ENCODE data around the gene FAM8A1.

FAM8A1 gene

GRCh38 chr6:17629824-17630510, 29.9 kb downstream of the FAM8A1 start:
- TF ChIP-seq GABPA (IDR thresholded peaks at IDR 0.05; ENCODE audit: low read depth) (no peak), CTCF (IDR thresholded peaks at IDR 0.05; ENCODE audit: insufficient read depth, low read length) (no peak), REST (IDR thresholded peaks at IDR 0.05; ENCODE audit: insufficient replicate concordance, low read depth) (no peak), POLR2AphosphoS5 (IDR thresholded peaks at IDR 0.05; ENCODE audit: low read depth) (no peak), SPI1 (IDR thresholded peaks at IDR 0.05; ENCODE audit: borderline replicate concordance, low read depth) (no peak)
- Histone ChIP-seq H3K27me3 (ENCODE audit: insufficient read depth, poor library complexity, severe bottlenecking) (no peaks in the 10 kb centered on the region), H3K27ac (replicated peaks) (no peak overlapping the region), H3K4me3 (replicated peaks; ENCODE audit: insufficient read depth, low read length) (no peak overlapping the region)
- no peak for DNase-seq (ENCODE audit: low read depth in 1 of 2, low spot score in 1 of 2)

DNA sequence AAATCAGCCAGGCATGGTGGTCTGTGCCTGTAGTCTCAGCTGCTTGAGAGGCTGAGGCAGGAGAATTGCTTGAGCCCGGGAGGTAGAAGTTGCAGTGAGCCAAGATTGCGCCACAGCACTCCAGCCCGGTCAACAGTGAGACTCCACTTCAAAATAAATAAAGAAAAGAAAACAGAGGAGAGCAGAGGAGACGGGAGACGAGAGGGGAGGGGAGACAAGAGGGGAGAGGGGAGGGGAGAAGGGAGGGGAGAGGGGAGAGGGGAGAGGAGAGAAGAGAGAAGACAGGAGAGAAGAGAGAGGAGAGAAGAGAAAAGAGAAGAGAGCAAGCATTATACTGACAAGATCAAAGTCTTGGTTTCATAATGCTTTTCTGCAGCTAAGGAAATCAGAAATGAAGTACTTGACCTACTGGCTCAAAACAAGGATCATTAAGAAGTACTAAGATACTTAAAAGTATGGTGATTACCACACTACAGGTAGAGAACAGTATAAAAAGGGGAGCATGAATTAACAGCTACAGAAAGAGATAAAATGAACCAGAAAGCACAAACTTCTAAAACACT, 30.5 kb downstream of the FAM8A1 start:
- peak in 1 of 2 experiments; percentile 4 for DNase-seq (ENCODE audit: low read depth in 1 of 2, low spot score in 1 of 2)
- TF ChIP-seq SPI1 (IDR thresholded peaks at IDR 0.05; ENCODE audit: borderline replicate concordance, low read depth) = no peak
- TF ChIP-seq CTCF (IDR thresholded peaks at IDR 0.05; ENCODE audit: insufficient read depth, low read length) = no peak
- no peak for TF ChIP-seq REST (IDR thresholded peaks at IDR 0.05; ENCODE audit: insufficient replicate concordance, low read depth)
- TF ChIP-seq GABPA (IDR thresholded peaks at IDR 0.05; ENCODE audit: low read depth) = no peak
- no peak for TF ChIP-seq POLR2AphosphoS5 (IDR thresholded peaks at IDR 0.05; ENCODE audit: low read depth)
- Histone ChIP-seq H3K27ac (replicated peaks) (no peak overlapping the region), H3K27me3 (ENCODE audit: insufficient read depth, poor library complexity, severe bottlenecking) (no peaks in the 10 kb centered on the region), H3K4me3 (replicated peaks; ENCODE audit: insufficient read depth, low read length) (no peak overlapping the region)

- H3K27ac ChIP-seq (replicated peaks) = no peak overlapping the region
- no peak overlapping the region for H3K4me3 ChIP-seq (replicated peaks; ENCODE audit: insufficient read depth, low read length)
Measured at GRCh38 chr6:17632934-17633333, 32.8 kb downstream of the FAM8A1 start.

More at GRCh38 chr6:17632934-17633333, 32.8 kb downstream of the FAM8A1 start:
- no peaks in the 10 kb centered on the region for H3K27me3 ChIP-seq (ENCODE audit: insufficient read depth, poor library complexity, severe bottlenecking)
- DNase-seq (ENCODE audit: low read depth in 1 of 2, low spot score in 1 of 2) = no peak
- TF ChIP-seq CTCF (IDR thresholded peaks at IDR 0.05; ENCODE audit: insufficient read depth, low read length) (no peak), POLR2AphosphoS5 (IDR thresholded peaks at IDR 0.05; ENCODE audit: low read depth) (no peak), SPI1 (IDR thresholded peaks at IDR 0.05; ENCODE audit: borderline replicate concordance, low read depth) (no peak), REST (IDR thresholded peaks at IDR 0.05; ENCODE audit: insufficient replicate concordance, low read depth) (no peak), GABPA (IDR thresholded peaks at IDR 0.05; ENCODE audit: low read depth) (no peak)
